GM23338 (cell line): ENCODE measurements around the gene HTT.

ENCODE experiments used
- CREB1 ChIP-seq: fragments of 250-450 bp; sonication (Bioruptor Pico); IDR thresholded peaks from 2 replicates; pipeline ENCODE4 v1.5.0; 2020; ENCODE audit warnings: low read depth, mild to moderate bottlenecking, moderate library complexity
- CTCF ChIP-seq, 2 experiments: fragments of 200-600 bp in 1 of 2; sonication (generic) in 1 of 2; conservative IDR thresholded peaks; 2 replicates each; pipeline versions ENCODE4 v1.5.1 to v1.6.1; 2016 to 2017; ENCODE audit warnings: antibody characterized with exemption in 2 of 2, low read depth in 2 of 2, mild to moderate bottlenecking in 2 of 2, moderate library complexity in 1 of 2
- EZH2 ChIP-seq: fragments of 200-600 bp; sonication (generic); IDR thresholded peaks from one replicate; pipeline ENCODE4 v1.8.0; 2017; ENCODE audit warnings: antibody characterized with exemption, mild to moderate bottlenecking, low read depth; ENCODE audit not compliant: unreplicated experiment
- JUNB ChIP-seq: IDR thresholded peaks from one replicate; pipeline ENCODE4 v1.6.1; 2016; ENCODE audit warnings: antibody characterized with exemption; ENCODE audit not compliant: unreplicated experiment
- POLR2AphosphoS5 ChIP-seq: IDR thresholded peaks from 2 replicates; pipeline ENCODE4 v1.6.1; 2016; ENCODE audit warnings: antibody characterized with exemption, low read depth
- REST ChIP-seq: IDR thresholded peaks from one replicate; pipeline ENCODE4 v1.6.1; 2018; ENCODE audit warnings: antibody characterized with exemption; ENCODE audit not compliant: unreplicated experiment
- ZNF462 ChIP-seq: fragments of 250-450 bp; sonication (Bioruptor Pico); IDR thresholded peaks from 2 replicates; pipeline ENCODE4 v1.5.0; 2020; ENCODE audit warnings: mild to moderate bottlenecking, moderate library complexity

- TF ChIP-seq CTCF (conservative IDR thresholded peaks at IDR 0.05; ENCODE audit: low read depth in 2 of 2), result no peak
- TF ChIP-seq EZH2, result no peak
- TF ChIP-seq CREB1 (CRISPR knock-in tag), result no peak
- no peak for TF ChIP-seq JUNB
- no peak for TF ChIP-seq ZNF462 (CRISPR knock-in tag)
- no peak for TF ChIP-seq POLR2AphosphoS5
- TF ChIP-seq REST, result no peak
These were observed 145.4 kb downstream of the HTT start for GRCh38 chr4:3219761-3220475.
